ENCODE measurements around the gene SENP1. TPM values are rescaled to one million over a fixed set of nuclear protein-coding genes. Genes with fewer than 3 reads are reported as not detected.

Gene SENP1
- total RNA-seq (2022; extraction: Qiagen RNA extraction; ENCODE audit: low read depth), result 12.2 to 15.3 TPM (median 14.5 TPM) in 5 replicates

DNA sequence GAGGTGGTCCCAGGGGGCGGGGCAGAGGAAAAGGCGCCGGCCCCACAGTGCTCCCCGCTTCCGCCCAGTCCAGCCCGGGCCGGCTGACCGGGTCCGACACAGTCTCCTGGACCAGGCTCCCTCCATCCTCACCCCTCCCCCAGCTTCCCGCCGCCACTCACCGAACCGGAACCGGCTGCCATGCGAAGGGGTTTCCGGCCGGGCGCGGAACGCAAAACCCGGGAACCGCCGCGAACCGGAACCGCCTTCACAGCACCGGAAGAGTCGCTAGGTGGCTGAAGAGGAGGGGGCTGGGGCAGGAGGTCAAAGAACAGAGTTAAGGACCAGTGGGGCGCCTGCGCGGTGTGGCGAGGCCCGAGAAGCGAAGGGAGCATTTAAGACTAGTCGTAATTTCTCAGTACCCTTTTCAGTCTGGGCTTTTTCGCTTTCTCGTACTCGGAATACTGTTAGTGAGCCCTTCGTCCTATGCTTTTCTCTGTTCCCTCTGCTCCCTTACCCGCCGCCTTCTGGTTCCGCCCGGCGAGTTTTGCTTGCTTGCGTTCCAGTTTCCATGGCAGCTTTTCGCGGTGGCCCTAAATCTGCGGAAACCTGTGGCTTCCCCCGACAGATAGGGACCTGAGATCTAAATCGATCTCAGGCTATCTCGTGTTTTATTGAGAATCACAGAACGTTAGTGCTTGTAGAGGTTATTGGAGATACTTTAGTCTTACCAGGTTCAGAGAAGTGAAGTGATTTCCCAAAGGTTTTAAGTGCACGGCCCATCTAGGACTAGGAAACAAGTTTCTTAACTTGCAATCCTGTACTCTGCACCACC, at the start of gene SENP1:
Gene SENP1, minus strand, starts transcription at position 213 of the 814 bp plus-strand sequence. CDS start 4,607 bp downstream, outside the sequence.

DNA sequence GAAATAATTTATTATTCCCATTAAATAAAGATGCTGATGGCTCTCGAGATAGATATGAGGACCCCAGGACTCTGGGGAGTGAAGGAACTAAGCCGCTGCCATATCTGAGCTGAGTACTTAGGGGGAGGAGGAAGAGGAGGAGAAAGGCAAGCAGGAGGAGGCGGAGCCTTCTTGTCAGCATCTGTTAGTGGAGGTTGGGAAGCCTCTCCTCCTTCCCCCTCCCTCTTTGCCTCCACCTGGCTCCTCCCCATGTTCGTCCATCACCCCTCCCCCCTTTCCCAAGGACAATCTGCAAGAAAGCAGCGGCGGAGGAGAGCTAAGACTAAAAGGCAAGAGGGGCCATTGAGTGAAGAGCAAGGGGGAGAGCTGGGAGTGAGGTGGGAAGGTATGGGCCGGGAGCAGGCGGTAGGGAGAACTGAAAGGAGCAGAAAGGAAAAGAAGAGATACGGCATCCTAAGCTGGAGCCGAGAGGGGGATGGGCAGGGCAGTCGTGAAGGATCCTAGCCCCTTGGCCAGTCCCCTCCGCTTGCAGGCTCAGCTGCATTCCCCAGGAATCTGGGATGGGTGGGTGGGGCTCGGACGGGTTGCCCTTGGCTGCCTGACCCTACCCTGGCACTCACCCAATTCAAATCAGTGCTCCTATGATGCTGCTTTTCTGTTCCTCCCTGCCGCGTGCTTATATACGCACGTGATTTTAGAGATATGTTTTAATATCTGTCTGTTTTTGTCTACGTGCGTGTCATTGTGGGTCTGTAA, 13.4 kb upstream of the SENP1 start, which contains the start of gene PFKM:
Gene PFKM, plus strand, starts transcription at position 287 of the 756 bp plus-strand sequence. CDS start 3,411 bp downstream, outside the sequence.

GRCh38 chr12:48004053-48004941, 101.6 kb downstream of the SENP1 start, which contains the start of gene COL2A1:
Gene COL2A1, minus strand, starts transcription at chr12:48004476. Its CDS starts 155 bp downstream, at chr12:48004321.

Other genes with a start within 250 kb of the SENP1 start
- 3.5 to 4.6 TPM (median 3.7 TPM) in 5 replicates for gene VDR, start 201.1 kb downstream of the SENP1 start, total RNA-seq (2022; extraction: Qiagen RNA extraction; ENCODE audit: low read depth)
- 119 to 129 TPM (median 126 TPM) in 5 replicates for gene TMEM106C, start 142.5 kb downstream of the SENP1 start, total RNA-seq (2022; extraction: Qiagen RNA extraction; ENCODE audit: low read depth)
- gene COL2A1, start 101.6 kb downstream of the SENP1 start, total RNA-seq (2022; extraction: Qiagen RNA extraction; ENCODE audit: low read depth), result 0.02 to 0.18 TPM (median 0.08 TPM) in 5 replicates
- 25.3 to 31.6 TPM (median 27.7 TPM) in 5 replicates for gene PFKM, start 13.3 kb upstream of the SENP1 start, total RNA-seq (2022; extraction: Qiagen RNA extraction; ENCODE audit: low read depth)
- 12.2 to 20.4 TPM (median 14.0 TPM) in 5 replicates for gene ASB8, start 51.4 kb upstream of the SENP1 start, total RNA-seq (2022; extraction: Qiagen RNA extraction; ENCODE audit: low read depth)
- gene CCDC184, start 77.6 kb upstream of the SENP1 start, total RNA-seq (2022; extraction: Qiagen RNA extraction; ENCODE audit: low read depth), result 3.1 to 3.5 TPM (median 3.2 TPM) in 5 replicates
- not detected in 5 replicates for gene OR10AD1, start 97.2 kb upstream of the SENP1 start, total RNA-seq (2022; extraction: Qiagen RNA extraction; ENCODE audit: low read depth)
- gene ZNF641, start 244.8 kb upstream of the SENP1 start, total RNA-seq (2022; extraction: Qiagen RNA extraction; ENCODE audit: low read depth), result 6.4 to 9.4 TPM (median 7.8 TPM) in 5 replicates

Measured in A549 treated with DMSO at 1 μM for 4 hours (cell line).